GM06990 (cell line): Measurements from ENCODE around the gene BUD23.

Source experiments
- DNase-seq: peaks from one replicate; pipeline ENCODE4 v3.0.0-alpha.2; 2011; ENCODE audit not compliant: insufficient read length; ENCODE audit errors: extremely low read depth
- H3K27me3 ChIP-seq: replicated peaks from 2 replicates; pipeline ENCODE4 v1.6.0; 2011; ENCODE audit warnings: low read length; ENCODE audit not compliant: control insufficient read depth, insufficient read depth
- H3K36me3 ChIP-seq: 2 replicates; pipeline ENCODE4 v1.5.1; 2011; ENCODE audit warnings: low read length; ENCODE audit not compliant: control insufficient read depth, insufficient read depth
- H3K4me3 ChIP-seq: replicated peaks from 2 replicates; pipeline ENCODE4 v1.5.1; 2011; ENCODE audit warnings: low read depth, mild to moderate bottlenecking, control low read depth, low read length
- TF ChIP-seq, protein P1 (sequence below): IDR thresholded peaks from 2 replicates; pipeline ENCODE4 v1.5.1; 2011; ENCODE audit warnings: low read length, control low read depth, mild to moderate bottlenecking, inconsistent platforms; ENCODE audit not compliant: insufficient read depth, poor library complexity, severe bottlenecking

Gene BUD23

DNA sequence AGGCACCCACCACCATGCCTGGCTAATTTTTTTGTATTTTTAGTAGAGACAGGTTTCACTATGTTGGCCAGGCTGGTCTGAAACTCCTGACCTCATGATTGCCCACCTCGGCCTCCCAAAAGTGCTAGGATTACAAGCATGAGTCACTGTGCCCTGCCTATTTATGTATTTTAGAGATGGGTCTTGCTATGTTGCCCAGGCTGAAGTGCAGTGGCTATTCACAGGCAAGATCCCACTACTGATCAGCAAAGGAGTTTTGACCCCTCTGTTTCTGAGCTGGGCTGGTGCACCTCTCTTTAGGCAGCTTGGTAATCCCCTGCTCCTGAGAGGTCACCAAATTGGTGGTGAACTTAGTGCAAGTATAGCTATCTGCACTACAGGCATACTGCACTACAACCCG, 49.0 kb downstream of the BUD23 start:
- H3K36me3 ChIP-seq: peaks cover 7% of the 10 kb centered on the region
- H3K4me3 ChIP-seq: no peak overlapping the region
- TF ChIP-seq, protein P1, sequence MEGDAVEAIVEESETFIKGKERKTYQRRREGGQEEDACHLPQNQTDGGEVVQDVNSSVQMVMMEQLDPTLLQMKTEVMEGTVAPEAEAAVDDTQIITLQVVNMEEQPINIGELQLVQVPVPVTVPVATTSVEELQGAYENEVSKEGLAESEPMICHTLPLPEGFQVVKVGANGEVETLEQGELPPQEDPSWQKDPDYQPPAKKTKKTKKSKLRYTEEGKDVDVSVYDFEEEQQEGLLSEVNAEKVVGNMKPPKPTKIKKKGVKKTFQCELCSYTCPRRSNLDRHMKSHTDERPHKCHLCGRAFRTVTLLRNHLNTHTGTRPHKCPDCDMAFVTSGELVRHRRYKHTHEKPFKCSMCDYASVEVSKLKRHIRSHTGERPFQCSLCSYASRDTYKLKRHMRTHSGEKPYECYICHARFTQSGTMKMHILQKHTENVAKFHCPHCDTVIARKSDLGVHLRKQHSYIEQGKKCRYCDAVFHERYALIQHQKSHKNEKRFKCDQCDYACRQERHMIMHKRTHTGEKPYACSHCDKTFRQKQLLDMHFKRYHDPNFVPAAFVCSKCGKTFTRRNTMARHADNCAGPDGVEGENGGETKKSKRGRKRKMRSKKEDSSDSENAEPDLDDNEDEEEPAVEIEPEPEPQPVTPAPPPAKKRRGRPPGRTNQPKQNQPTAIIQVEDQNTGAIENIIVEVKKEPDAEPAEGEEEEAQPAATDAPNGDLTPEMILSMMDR: no peak
- no peaks in the 10 kb centered on the region for H3K27me3 ChIP-seq
- no peak for DNase-seq

DNA sequence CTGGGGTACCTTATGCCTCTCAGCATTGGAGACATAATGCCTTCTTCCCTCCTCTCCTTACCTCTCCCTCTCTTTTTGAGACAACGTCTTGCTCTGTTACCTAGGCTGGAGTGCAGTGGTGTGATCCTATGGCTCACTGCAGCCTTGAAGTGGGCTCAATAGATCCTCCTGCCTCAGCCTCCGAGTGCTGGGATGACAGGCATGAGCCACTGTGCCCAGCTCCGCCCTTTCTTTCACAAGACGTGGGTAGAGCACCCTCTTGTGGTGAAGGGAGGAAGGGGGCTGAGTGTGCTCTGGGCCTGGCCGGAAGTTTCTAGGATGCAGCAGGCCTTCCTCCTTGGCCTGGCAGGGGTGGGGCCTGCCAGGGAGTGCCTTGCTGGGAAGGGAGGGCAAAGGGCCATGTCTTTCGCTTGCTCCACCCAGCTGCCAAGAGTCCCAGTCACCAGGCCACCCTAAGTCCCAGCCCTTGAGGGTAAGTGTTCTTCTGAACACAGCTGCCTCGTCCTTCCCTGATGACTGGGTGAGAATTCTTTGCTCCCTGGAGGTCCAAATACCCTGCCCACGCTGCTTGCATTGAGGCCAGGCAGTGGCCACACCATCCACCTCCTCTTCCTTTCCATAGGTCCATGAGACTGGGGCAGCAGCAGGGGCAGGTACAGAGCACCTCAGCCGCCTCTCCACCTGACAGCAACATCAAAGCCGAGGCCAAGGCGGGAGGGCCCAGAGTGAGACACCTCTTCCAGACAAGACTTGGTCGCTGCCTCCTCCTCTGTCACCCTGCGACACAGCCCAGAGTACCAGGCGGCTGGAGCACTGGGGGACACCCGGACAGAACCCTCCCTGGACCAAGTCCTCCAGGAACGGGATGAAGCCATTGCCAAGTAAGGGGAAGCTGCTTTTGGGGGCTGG, 51.5 kb downstream of the BUD23 start:
- Histone ChIP-seq H3K36me3 (peaks cover 7% of the 10 kb centered on the region), H3K27me3 (no peaks in the 10 kb centered on the region), H3K4me3 (no peak overlapping the region)
- peak; percentile 76 for DNase-seq
- TF ChIP-seq, protein P1: peak; percentile 91

DNA sequence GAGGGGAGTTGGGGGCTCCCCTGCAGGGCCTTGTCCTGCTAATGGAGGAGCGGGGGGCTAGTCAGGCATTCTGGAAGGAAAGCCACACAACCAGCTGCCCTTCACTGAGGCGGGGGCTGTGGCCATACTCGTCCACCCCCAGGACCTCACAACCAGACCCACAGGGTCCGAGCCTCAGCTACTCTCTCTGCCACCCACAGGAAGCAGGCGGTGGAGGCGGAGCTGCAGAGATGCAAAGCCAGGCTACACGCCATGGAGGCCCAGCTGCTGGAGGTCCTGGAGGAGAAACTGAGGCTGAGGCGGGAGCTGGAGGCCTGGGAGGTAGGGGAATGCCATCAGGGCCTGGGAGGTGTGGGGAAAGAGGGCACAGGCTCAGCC, 52.1 kb downstream of the BUD23 start:
- Histone ChIP-seq H3K27me3 (no peaks in the 10 kb centered on the region), H3K4me3 (no peak overlapping the region), H3K36me3 (peaks cover 7% of the 10 kb centered on the region)
- no peak for DNase-seq
- TF ChIP-seq, protein P1: no peak

DNA sequence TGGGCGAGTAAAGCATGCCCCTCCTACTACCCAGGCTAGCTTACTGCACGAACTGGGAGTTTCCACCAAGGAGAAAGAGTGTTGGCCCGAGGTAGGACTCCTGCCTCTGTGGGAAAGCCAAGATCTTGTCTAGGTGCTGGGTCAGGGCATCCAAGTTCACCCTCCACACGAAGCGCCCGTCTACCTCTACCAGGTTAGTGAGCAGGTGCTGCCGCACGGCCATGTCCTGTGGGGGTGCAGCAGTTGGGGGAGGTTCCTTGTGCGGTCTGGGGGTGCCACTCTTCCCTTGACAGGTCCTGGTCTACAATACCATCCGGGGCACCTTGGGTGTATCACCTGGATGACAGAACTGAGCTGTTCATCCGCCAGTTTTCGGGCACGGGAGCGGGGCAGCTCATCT, 53.5 kb downstream of the BUD23 start:
- H3K36me3 ChIP-seq: peaks cover 7% of the 10 kb centered on the region
- DNase-seq: no peak
- TF ChIP-seq, protein P1: no peak
- no peaks in the 10 kb centered on the region for H3K27me3 ChIP-seq
- no peak overlapping the region for H3K4me3 ChIP-seq

DNA sequence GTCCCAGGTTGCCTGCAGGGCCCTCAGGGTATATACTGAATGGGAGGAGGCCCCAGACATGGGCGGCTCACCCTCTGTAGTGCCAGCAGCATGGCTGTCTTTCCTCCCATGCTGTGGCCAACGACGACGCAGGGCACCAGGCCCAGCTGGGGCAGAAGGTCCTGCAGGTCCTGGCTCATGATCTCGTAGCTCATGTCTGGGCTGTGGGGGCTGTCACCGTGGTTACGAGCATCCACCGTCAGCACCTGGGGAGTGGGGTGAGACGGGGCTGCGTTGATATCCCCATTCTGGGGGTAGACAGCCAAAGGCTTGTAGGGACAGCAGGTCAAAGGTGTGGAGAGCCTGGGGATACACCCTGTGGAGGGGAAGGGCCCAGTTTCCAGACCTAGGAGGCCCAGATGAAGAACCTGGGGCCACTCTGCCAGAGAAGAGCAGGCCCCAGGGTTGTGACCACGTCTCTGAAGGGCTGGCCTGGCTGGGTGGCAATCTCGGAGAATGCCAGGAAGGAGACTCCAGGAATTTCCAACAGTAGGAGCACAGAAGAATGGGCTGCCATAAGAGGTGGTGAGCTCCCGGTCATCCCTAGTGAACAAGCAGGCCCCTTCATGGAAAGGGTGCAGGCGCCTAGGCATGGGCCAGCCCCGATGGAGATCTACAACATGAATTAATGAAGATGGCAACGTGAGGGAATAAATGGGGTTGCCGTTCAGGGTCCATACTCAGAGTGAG, 54.3 kb downstream of the BUD23 start:
- no peak for DNase-seq
- Histone ChIP-seq H3K27me3 (no peaks in the 10 kb centered on the region), H3K4me3 (peak overlapping the region; percentile 83), H3K36me3 (peaks cover 7% of the 10 kb centered on the region)
- TF ChIP-seq, protein P1: no peak
